GM12891 (cell line): ENCODE measurements around the gene TCEANC2.

ENCODE experiments used
- POLR2A ChIP-seq: IDR thresholded peaks from 2 replicates; pipeline ENCODE4 v1.6.1; 2011; ENCODE audit warnings: low read depth, low read length, control low read depth
- POLR2AphosphoS5 ChIP-seq: IDR thresholded peaks from 2 replicates; pipeline ENCODE4 v1.6.1; 2011; ENCODE audit warnings: low read depth, low read length, control low read depth

DNA sequence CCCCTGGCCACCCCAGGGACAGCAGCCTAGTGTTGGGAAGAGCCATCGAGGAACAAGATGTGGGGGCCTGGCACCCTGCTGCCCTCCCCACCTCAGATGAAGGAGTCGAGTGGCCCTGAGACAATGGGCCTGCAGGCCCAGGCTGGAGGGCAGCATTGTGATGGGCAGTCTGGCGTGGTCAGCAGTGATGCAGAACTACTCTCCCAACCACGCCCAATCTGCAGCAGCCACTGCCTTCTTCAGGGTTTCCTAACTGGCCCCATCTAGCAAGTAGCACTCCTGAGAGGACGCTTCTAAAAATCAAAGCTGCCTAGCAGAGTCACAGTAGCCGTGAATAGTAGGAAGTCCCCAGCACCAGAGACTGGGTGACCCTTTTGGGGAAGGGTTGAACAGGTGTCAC lies 80.9 kb downstream of the TCEANC2 start:
- no peak for TF ChIP-seq POLR2A
- TF ChIP-seq POLR2AphosphoS5: no peak
